ENCODE data around the gene OPA1.
A peak's percentile ranks its signal among the peaks of the same experiment; 100 is the strongest.

The OPA1 gene

DNA sequence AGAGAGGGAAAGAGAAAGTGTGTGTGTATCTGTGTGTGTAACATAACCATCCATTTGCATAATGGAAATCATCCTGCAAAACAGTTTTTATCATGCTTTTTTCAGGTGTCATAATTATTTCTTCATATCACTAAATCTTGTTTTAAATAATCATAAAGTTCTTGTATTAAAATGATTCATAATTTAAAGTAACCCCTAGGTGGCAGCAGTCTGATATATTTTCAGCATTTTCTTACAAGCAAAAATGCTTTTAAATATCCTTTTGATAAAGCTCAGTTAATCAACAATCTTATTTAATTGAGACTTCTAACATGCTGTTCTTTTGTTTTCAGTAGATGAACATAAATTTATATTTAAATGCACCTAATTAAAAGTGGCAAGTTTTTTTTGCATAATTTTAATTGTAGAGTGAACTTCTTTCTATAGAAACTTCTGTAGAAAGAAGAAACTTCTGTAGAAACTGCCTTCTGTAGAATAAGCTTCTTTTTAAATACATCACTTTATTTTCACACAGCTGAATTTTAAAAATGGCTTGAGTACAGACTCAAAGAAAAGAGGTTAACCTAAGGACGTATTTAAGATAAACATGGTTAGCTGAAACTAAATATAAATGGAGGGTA, 72.5 kb downstream of the OPA1 start:
- H3K4me3 ChIP-seq (ENCODE audit: low read depth, low read length), result no peak overlapping the region
- peak; percentile 36 for DNase-seq (ENCODE audit: low read depth)
- TF ChIP-seq, protein P1, sequence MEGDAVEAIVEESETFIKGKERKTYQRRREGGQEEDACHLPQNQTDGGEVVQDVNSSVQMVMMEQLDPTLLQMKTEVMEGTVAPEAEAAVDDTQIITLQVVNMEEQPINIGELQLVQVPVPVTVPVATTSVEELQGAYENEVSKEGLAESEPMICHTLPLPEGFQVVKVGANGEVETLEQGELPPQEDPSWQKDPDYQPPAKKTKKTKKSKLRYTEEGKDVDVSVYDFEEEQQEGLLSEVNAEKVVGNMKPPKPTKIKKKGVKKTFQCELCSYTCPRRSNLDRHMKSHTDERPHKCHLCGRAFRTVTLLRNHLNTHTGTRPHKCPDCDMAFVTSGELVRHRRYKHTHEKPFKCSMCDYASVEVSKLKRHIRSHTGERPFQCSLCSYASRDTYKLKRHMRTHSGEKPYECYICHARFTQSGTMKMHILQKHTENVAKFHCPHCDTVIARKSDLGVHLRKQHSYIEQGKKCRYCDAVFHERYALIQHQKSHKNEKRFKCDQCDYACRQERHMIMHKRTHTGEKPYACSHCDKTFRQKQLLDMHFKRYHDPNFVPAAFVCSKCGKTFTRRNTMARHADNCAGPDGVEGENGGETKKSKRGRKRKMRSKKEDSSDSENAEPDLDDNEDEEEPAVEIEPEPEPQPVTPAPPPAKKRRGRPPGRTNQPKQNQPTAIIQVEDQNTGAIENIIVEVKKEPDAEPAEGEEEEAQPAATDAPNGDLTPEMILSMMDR (IDR thresholded peaks at IDR 0.05; ENCODE audit: insufficient read depth, low read depth, low read length, missing control alignments), result no peak

DNA sequence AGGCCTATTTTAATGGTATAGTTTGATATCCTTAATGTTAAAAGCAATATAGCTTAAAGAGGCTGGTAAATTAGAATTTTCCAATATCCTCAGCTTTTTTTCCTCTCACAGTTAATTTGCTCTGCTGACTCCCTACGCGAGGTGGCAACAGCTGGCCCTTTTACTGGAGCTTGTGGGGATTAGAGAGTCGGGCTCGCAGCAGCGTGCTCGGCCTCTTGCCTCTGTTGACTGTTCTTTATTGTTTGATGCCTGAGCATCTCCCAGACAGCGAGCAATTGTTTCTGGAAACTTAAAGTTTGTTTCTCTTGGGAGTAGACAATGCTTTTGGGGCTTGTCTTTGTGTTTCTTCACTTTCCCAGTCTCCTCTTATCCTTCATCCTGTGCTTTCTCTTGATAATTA, 80.8 kb downstream of the OPA1 start:
- no peak overlapping the region for H3K4me3 ChIP-seq (ENCODE audit: low read depth, low read length)
- TF ChIP-seq, protein P1 (IDR thresholded peaks at IDR 0.05; ENCODE audit: insufficient read depth, low read depth, low read length, missing control alignments), result no peak
- no peak for DNase-seq (ENCODE audit: low read depth)

DNA sequence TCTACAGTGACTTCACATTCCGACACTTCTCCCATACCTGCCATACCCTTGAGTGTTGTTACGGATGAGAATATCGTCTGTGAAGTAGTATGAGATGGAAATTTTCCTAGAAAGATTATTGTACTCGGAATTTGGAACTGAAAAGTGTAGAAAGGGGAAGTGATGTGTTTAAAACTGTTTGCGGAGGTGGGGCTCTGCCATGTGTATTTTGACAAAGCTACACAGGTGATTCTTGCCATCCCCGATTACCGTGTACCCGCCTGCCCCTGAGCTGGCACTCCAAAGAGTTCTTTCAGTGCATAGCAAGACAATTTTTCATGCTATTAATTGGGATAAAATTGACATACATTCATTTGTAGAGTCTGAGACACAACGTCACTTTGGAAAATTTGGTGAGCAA, 81.7 kb downstream of the OPA1 start:
- TF ChIP-seq, protein P1 (IDR thresholded peaks at IDR 0.05; ENCODE audit: insufficient read depth, low read depth, low read length, missing control alignments), result no peak
- DNase-seq (ENCODE audit: low read depth), result no peak
- no peak overlapping the region for H3K4me3 ChIP-seq (ENCODE audit: low read depth, low read length)

DNA sequence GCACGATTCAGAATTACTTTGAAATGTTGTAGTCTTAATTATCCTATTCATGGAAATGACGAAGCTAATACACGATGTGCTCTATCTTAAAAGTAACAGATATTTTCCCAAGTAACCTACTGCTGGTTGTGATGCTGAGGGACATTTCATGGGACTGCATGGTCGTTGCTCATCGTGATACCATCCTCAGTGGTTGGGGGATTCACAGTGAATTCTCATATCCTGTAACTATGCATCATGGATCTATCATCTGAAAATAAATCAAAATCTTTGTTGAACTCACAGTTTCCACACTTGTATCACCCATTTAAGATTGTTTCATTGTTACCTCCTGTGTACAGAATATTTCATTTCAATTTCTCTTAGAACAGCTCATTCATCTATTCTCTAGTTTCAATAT, 84.7 kb downstream of the OPA1 start:
- no peak overlapping the region for H3K4me3 ChIP-seq (ENCODE audit: low read depth, low read length)
- TF ChIP-seq, protein P1 (IDR thresholded peaks at IDR 0.05; ENCODE audit: insufficient read depth, low read depth, low read length, missing control alignments), result no peak
- DNase-seq (ENCODE audit: low read depth), result no peak

DNA sequence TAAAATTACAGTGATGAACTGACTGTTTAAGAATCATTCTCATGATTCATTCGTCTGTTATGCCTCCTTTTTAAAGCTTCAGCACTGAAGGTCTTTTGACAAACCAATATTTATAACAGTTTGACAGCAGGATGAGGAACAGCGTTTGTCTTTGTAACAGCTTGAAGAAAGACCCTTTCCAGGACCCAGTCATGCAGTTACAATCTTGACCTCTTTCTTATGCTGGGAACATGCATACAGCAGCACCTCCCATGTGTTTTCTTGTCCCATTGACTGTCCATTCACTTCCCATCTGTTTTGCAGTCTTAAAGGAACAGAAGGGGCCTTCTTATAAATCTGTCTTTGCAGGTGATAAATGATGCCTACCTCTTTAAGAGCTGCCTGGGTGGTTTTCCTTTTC, 87.2 kb downstream of the OPA1 start:
- no peak overlapping the region for H3K4me3 ChIP-seq (ENCODE audit: low read depth, low read length)
- no peak for DNase-seq (ENCODE audit: low read depth)
- TF ChIP-seq, protein P1 (IDR thresholded peaks at IDR 0.05; ENCODE audit: insufficient read depth, low read depth, low read length, missing control alignments), result no peak

DNA sequence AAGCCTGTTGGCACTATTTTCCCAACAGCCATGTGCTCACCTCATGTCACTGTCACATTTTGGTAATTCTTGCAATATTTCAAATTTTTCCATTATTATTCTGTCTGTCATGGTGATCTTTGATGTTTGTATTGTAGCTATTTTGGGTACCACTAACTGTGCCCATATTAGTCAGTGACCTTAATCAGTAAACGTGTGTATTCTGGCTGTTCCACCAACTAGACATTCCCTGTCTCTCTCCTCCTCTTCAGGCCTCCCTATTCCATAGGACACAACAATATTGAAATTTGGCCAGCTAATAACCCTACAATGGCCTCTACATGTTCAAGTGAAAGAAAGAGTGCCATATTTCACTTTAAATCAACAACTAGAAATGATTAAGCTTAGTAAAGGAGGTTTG, 88.6 kb downstream of the OPA1 start:
- no peak for DNase-seq (ENCODE audit: low read depth)
- no peak overlapping the region for H3K4me3 ChIP-seq (ENCODE audit: low read depth, low read length)
- TF ChIP-seq, protein P1 (IDR thresholded peaks at IDR 0.05; ENCODE audit: insufficient read depth, low read depth, low read length, missing control alignments), result no peak

All from GM12865 (cell line).